GM21723 (cell line): ENCODE data around the gene DNAAF6.

Experiments
- ATAC-seq: cut with Tn5 transposase; IDR thresholded peaks from one replicate; pipeline ENCODE4 v1.9.1; 2021; ENCODE audit warnings: mild to moderate bottlenecking, moderate library complexity; ENCODE audit not compliant: unreplicated experiment

DNAAF6 gene

DNA sequence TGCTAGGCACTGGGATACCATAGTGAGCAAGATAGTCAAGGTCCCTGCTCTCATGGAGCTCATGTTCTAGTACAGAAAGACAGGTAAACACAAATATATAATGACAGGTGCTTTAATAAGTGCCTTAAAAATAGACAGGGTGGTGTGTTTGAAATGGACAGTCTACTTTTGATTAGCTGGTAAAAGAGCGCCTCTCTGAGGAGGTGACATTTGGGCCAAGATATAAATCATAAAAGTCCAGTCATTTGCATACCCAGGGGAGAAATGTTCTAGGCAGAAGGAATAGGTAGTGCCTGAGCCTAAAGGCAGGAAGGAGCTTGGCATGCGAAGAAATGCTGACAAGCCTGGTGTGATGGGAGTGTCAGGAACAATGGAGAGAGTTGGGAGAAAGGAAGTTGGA lies 83.6 kb downstream of the DNAAF6 start:
- ATAC-seq: no peak

DNA sequence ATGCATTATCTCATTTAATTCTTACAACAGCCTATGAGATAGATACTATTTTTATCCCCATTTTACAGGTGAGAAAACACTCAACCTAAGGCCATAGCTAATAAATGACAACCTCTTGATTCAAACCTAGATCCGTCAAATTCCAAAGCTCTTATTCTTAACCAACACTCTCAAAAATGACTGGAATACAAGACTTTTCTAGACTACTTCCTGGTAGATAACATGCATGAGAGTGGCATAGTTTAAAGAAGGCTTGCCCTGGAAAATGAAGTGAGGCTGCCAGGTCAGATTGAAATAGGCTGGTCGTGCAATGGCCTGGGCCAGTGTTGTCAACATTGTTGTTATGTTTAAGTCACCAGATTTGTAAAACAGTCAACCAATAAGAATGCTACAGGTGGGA lies 86.6 kb downstream of the DNAAF6 start:
- ATAC-seq: no peak
